SW480 (cell line): Measurements from ENCODE around the gene TGFB1I1.

Experiments
- DNase-seq: peaks from one replicate; pipeline ENCODE4 v3.0.0-alpha.2; 2016; ENCODE audit warnings: low spot score

The TGFB1I1 gene

DNA sequence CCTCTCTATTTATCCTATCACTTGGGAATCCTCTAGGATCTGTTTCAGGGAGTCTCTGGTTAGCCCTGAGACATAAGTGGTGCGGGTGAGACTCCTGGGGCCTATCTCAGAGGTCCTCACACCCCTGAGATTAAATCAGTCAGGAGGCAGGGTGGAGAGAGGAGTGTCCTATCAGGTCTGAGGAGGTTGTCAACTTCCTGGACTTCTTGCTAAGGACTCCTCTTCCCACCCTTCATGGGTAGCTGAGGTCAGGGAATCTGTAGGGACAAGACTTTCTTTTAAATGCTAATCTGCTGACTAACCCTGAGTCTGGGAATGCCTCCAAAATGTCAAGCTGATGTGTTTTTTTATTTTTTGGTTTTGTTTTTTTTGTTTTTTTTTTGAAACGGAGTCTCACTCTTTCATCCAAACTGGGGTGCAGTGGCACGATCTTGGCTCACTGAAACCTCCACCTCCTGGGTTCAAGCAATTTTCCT, 19.3 kb upstream of the TGFB1I1 start:
- DNase-seq = no peak

DNA sequence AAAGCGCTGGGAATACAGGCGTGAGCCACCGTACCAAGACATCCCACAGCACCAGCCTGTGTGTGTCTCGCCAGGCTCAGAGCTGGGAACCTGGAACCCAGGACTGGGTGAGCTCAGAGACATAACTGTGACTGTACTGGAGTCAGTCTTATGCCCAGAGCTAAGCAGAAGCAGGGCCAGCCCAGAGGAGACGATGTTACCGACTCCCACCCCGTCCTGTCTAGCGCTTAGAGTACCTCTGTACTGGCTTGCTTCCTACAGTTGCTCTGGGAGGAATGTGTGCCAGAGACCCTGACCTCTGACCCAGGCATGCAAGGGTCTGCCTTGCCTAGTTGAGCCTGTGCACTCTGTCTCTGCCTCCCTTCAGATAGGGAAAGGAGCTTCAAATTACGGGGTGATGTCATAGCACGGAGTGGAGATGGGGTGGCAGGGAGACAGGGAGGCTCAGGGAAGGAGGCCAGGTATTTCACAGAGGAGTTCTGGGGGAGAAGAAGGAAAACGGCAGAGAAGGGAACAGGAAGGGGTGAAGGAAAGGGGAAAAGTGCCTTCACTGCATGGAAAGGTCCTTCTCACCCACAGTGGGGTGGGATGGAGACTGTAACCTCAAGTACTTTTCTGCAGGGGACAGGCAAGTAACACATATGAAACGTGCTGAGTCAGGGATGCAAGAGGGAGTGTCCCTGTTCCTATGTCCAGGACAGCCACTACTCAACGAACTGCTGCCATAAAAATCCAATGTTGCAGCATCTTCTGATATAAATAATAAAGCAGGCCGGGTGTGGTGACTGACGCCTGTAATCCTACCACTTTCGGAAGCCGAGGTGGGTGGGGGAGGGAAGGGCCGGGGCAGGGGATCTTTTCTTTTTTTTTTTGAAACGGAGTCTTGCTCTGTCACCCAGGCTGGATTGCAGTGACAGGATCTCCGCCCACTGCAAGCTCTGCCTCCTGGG, 18.4 kb upstream of the TGFB1I1 start:
- DNase-seq = no peak

DNA sequence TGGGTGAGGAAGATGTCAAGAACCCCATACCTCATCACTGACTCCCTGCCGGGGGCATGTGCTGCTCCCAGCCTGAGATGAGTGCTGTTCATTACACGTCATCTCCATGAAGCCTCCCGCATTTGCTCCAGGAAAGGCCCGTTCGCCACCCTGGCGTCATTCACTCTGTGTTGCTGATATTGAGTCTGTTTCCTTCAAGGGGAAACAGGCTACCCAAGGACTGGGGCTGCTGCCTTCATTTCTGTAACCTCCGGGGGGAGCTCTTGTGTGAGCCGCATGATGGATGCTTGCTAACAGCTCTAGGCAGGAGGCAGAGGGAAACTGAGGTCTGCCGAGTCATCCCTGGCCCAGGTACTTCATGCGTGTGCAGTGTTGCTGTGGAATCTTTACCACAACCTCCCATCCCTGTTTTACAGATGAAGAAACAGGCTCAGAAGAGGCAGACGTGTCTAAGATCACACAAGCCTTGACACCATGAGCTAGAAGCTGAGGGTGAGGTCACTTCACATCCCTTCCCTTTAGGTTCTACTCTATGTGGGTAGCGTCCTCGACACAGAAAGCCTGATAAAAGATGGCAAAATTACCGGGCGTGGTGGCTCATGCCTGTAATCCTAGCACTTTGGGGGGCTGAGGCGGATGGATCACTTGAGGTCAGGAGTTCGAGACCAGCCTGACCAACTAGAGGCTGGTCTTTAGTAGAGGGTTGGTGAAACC, 16.2 kb upstream of the TGFB1I1 start:
- DNase-seq = no peak

DNA sequence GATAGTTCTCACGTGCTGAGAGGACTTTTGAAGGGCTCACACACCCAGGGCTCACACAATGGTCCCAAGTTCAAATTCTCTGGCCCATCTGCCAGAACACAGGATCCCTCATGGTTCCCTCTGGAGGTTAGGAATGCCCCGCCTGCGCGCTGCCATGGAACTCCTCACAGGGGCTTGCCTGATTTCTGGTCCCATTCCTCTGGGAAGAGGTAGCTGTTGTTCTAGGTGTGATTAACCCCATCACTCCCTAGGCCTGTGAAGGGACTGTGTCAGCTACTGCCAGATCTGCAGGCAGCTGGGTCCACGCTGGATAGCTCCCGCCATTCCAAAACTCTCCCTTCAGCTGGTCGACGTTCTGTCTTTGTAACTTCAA, 15.0 kb upstream of the TGFB1I1 start:
- DNase-seq = no peak

DNA sequence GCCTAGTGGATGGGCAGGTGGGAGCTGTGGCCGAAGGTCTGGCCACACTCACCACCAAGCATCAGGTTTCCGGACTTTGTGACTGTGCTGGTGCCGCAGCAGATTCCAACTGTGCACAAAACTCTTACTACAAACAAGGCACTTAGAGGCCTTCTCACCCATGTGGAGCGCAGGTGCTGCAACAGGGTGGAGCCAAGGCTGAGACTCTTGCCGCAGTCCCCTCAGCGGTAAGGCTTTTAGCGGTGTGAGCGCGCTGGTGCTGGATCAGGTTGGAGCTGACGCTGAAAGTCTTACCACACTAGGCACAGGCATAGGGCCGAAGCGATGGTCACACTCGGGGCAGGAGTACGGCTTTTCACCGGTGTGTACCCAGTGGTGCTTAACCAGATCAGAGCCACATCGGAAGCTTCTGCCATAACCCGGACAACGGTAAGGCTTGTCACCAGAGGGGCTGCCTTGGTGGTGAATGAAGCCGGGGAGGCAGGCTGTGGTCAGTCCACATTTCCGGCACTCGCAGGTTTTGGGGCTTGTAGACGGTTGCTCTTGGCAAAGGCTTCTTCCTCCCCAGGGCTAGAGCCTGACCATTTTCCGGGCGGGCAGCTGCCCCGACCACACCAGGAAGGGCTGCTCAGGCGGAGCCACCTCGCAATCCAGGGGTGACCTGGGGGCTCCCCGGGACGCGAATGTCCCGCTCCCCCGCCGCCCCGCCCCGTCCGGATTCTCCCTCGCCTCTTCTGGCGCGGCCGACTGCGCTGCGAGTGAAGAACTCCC, 13.7 kb upstream of the TGFB1I1 start:
- DNase-seq = peak; percentile 51

DNA sequence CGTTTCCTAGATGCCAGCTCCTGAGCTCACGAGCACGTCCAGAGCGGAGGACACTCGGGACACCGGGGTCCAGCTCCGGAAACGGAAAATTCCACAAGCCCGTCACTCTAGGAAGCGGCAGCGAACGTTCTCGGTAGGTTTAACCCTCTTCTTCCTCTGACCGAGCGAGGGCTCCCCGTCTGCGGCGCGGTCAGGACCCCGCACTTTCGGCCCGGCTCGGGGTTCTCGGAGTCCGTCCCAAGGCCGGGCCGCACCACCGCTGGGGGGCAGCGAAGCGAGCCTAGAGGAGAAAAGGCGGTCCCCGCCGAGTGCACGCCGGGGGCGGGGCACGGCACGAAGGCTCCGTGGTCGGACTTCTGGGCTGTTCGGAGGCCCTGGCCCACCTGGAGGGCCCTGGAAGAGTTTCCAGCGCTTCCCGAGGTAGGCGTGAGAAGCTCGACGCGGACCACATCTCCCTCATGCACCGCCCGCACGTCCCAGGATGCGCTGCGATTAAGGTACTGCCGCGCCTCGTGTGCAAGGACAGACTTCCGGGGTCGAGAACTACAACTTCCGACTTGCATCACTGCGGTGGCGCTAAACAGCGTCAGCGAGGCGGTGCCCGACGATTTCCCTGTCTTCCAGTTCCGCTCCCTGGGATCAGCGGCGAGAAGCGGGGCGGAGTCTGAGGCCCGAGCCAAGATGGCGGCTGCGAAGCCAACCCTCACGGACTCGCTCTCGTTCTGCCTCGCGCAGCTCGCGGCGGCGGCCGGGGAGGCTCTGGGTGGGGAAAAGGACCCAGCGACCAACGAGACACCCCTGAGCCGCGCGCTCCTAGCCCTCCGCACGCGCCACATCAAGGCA, 12.9 kb upstream of the TGFB1I1 start, which contains the start of gene ARMC5:
TSS of gene ARMC5 (plus strand) at position 658 of the 843 bp plus-strand sequence. CDS start at position 682, 24 bp downstream.
- peak; percentile 98 for DNase-seq

DNA sequence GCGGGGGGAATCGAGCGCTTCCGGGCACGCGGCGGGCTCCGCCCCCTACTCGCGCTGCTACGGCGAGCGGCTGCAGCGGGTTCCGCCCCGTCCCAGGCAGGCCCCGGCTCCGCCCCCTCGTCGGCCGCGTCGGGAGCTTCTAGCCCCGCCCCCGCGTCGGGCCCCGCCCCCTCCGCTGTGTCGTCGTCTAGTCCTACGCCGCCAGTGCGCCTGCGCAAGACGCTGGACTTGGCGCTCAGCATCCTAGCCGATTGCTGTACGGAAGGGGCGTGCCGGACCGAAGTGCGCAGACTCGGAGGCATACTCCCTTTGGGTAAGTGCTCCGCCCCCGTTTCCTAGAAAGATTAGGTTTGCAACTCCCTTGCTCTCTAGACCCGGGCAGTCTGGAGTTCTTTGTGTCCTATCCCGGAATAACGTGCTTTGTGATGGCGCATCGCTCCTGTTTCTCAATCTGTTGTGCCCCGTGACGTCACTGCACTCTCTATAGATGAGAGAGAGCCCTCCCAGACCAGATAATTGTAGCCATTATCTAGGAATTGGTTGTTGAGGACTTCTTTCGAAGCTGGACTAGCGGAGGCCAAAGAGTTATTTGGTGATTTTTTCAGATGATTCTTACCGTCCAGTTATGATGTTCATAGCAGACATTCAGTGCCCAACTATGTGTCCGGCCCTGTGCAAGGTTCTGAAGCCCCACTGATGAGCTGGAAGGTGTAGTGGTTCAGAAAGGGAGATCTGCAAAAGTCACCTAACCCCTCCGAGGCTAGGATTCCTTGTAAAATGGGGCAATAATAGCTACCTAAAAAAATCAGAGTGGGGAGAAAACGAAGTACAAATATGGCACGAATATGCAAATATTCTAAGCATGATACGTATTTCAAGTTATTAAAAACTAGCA, 12.0 kb upstream of the TGFB1I1 start:
- peak; percentile 97 for DNase-seq

DNA sequence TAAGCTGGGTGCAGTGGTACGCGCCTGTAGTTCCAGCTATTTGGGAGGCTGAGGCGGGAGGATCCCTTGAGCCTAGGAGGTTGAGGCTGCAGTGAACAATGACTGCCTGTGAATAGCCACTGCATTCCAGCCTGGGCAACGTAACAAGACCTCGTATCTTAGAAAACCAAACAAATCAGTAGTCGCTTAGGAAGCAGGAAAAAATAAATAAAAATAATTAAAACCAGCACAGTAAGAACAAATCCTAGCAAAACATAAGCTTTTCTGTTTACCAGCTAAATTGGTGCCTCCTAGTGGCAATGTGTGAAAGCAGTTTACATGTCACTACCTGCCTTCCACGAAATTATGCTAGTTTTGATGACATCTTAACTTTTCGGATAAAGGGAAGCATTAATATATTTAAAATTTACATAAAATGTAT, 11.4 kb upstream of the TGFB1I1 start:
- DNase-seq = peak; percentile 24

DNA sequence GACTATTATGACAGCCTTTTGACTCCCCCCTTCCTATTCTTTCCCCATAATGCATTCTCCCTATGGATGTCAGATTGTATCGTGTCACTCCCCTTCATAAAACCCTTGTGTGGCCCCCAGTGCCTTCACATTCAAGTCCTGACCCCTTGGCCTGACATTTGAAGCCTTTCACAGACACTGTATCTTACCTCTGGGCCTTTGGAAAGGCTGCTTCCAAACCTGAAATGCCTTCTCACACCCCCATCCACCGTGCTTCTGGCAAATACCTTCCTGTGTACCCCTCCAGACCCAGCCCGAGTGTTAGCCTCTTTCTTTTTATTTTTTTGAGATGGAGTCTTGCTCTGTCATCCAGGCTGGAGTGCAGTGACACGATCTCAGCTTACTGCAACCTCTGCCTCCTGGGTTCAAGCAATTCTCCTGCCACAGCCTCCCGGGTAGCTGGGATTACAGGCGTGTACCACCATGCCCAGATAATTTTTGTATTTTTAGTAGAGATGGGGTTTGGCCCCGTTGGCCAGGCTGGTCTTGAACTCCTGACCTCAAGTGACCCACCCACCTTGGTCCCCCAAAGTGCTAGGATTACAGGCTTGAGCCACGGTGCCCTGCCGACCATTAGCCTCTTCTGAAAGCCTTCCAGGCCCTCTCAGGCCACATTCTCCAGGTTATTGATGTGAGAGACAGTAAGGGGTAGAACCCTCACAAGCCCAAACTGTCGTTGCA, 10.6 kb upstream of the TGFB1I1 start:
- no peak for DNase-seq

DNA sequence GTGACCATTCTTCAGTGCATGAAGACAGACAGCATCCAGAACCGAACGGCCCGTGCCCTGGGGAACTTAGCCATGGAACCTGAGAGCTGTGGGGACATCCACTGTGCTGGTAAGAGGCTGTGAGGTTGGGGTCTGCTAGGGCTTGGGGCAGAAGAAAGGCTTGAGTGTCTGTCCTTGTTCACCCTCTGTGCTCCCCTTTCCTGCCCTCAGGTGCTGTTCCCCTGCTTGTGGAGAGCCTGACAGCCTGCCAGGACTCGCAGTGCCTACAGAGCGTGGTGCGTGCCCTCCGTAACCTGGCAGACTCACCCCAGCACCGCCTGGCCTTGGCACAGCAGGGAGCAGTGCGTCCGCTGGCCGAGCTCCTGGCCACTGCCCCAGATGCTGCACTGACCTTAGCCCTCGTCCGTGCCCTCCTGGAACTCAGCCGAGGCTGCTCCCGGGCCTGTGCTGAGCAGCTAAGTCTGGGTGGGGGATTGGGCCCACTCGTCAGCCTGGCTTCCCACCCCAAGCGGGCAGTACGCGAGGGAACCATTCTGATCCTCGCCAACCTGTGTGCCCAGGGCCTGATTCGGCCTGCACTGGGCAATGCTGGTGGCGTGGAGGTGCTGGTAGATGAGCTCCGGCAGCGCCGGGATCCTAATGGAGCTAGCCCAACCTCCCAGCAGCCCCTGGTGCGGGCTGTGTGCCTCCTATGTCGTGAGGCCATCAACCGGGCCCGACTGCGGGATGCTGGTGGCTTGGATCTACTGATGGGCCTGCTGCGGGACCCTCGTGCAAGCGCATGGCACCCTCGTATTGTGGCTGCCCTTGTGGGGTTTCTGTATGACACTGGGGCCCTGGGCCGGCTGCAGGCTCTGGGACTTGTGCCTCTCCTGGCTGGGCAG, 9.8 kb upstream of the TGFB1I1 start:
- DNase-seq = no peak

DNA sequence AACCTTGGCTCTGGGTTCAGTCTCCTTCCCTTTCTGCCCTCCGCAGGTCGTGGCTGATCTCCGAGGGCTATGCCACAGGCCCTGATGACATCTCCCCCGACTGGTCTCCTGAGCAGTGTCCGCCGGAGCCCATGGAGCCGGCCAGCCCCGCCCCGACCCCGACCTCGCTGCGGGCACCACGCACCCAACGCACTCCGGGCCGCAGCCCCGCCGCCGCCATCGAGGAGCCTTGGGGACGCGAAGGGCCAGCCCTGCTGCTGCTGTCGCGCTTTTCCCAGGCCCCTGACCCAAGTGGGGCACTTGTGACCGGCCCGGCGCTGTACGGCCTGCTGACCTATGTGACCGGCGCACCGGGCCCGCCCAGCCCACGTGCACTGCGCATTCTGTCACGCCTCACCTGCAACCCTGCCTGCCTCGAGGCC, 7.6 kb upstream of the TGFB1I1 start:
- no peak for DNase-seq

DNA sequence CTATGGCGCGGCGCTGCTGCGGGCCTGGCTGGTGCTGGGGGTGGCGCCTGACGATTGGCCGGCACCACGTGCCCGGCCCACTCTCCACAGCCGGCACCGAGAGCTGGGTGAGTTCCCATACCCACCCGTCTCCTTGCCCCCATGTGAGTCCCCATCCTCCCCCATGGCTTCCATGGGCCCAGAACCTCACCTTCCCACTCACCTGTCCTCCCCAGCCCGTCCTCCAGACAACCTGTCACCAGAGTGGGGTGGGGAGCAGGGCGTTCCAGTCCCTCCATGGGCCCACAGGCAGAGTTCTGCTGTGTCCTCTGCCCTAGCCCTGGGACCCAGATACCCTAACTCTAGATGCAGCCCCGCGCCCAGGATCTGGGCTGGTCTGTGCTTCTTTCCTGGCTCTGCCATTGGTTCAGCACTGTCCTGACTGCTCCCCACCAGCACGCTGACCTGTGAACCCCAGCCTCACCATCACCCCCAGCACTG, 7.1 kb upstream of the TGFB1I1 start:
- DNase-seq = no peak

DNA sequence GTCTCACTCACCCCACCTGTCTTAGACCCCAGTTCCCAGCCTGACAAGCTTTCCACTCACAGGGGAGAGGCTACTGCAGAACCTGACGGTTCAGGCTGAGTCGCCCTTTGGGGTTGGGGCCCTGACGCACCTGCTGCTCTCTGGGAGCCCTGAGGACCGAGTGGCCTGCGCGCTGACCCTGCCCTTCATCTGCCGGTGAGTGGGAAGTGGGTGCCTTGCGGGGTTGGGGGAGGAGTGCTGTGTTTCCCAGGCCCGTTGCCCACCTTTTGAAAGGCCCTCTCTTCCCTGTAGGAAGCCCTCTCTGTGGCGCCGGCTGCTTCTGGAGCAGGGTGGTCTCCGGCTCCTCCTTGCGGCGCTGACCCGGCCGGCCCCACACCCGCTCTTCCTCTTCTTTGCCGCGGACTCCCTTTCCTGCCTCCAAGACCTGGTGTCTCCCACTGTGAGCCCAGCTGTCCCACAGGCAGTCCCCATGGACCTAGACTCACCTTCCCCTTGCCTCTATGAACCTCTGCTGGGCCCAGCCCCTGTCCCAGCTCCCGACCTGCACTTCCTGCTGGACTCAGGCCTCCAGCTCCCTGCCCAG, 6.1 kb upstream of the TGFB1I1 start:
- DNase-seq = no peak

DNA sequence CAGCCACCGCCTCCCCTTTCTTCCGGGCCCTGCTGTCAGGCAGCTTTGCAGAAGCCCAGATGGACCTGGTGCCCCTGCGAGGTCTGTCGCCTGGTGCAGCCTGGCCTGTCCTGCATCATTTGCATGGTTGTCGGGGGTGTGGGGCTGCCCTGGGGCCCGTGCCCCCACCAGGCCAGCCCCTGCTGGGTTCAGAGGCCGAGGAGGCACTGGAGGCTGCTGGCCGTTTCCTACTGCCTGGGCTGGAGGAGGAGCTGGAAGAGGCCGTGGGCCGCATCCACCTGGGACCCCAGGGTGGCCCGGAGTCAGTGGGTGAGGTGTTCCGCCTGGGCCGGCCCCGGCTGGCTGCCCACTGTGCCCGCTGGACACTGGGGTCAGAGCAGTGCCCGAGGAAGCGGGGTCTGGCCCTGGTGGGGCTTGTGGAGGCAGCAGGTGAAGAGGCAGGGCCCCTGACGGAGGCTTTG, 5.5 kb upstream of the TGFB1I1 start:
- no peak for DNase-seq

DNA sequence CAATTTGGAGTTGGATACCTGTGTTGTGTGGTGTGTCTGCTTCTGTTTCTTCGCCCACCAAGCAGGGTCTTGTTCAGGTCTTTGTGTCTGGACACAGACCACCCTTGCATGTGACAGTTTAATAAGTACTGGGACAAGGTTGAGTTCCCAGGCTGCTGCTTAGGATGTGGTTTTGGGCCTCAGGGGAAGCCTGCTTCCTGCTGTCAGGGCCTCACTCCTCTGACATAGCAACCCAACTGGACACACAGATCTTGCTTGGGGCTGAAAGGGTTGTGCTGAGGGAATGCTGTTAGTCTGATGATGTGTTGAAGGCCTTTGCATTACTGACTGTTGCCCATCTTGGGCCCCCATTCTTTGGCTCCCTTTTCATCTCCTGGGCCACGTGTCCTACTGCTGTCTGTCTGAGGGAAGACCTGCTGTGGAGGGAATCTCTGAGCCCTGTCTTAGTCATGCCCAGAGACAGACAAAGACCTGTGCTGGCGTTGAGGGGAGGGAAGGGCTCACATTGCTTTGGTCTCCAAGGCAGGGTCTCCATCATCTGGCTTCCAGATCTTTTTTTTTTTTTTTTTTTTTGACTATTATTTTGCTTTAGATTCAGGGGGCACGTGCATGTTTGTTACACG, 4.7 kb upstream of the TGFB1I1 start:
- DNase-seq = no peak

DNA sequence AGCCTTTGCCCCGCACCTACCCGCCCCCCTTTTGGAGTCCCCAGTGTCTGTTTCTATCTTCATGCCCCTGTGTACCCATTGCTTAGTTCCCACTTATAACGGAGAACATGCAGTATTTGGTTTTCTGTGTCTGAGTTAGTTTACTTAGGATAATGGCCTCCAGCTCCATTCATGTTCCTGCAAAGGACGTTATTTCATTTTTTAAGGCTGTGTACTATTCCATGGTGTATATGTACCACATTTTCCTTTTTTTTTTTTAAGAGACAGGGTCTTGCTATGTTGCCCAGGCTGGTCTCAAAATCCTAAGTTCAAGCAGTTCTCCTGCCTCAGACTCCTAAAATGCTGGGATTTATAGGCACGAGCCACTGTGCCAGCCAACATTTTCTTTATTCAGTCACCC, 4.1 kb upstream of the TGFB1I1 start:
- no peak for DNase-seq

DNA sequence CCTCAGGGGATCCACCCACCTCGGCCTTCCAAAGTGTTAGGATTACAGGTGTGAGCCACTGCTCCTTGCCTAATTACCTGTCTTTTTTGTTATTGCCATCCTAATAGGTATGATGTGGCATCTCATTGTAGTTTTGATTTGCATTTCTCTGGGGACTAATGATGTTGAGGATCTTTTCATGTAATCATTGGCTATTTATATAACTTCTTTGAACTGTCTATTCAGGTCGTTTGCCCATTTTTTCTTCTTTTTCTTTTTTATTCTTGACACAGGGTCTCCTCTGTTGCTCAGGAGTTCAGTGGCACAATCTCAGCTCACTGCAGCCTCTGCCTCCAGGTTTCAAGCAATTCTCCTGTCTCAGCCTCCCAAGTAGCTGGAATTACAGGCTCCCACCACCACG, 1.3 kb upstream of the TGFB1I1 start:
- DNase-seq = no peak
